DOHH2 (cell line): Measurements from ENCODE around the gene UNC79.

Experiments used
- H3F3A ChIP-seq: fragments of 200-600 bp; sonication (generic), shearing (Covaris generic); 2 replicates; pipeline ENCODE4 v1.6.0; 2016; ENCODE audit warnings: antibody characterized with exemption, mild to moderate bottlenecking; ENCODE audit not compliant: control insufficient read depth, insufficient read depth
- H3K27ac ChIP-seq: fragments of 200-600 bp; sonication (generic); 2 replicates; pipeline ENCODE4 v1.5.1; 2014; ENCODE audit warnings: low read depth, mild to moderate bottlenecking, low read length, moderate library complexity
- H3K27me3 ChIP-seq: fragments of 200-600 bp; sonication (generic); 2 replicates; pipeline ENCODE4 v1.6.1; 2014; ENCODE audit warnings: mild to moderate bottlenecking, low read length, mixed read lengths; ENCODE audit not compliant: control insufficient read depth
- H3K36me3 ChIP-seq: fragments of 200-600 bp; sonication (generic); 2 replicates; pipeline ENCODE4 v1.6.1; 2014; ENCODE audit warnings: mild to moderate bottlenecking, low read length, moderate library complexity, mixed read lengths; ENCODE audit not compliant: control insufficient read depth
- H3K4me1 ChIP-seq: fragments of 200-600 bp; sonication (generic); 2 replicates; pipeline ENCODE4 v1.6.1; 2014; ENCODE audit warnings: mild to moderate bottlenecking, low read length, mixed read lengths; ENCODE audit not compliant: control insufficient read depth
- H3K4me2 ChIP-seq: fragments of 200-600 bp; sonication (generic); 2 replicates; pipeline ENCODE4 v1.6.0; 2014; ENCODE audit warnings: mild to moderate bottlenecking, low read length, moderate library complexity
- H3K4me3 ChIP-seq: fragments of 200-600 bp; sonication (generic); 2 replicates; pipeline ENCODE4 v1.5.1; 2014; ENCODE audit warnings: mild to moderate bottlenecking, low read length, mixed read lengths
- H3K79me2 ChIP-seq: fragments of 200-600 bp; sonication (generic); 2 replicates; pipeline ENCODE4 v1.6.1; 2014; ENCODE audit warnings: mild to moderate bottlenecking, low read length, mixed read lengths; ENCODE audit not compliant: control insufficient read depth
- H3K9me2 ChIP-seq: fragments of 200-600 bp; sonication (generic); replicated peaks from 2 replicates; pipeline ENCODE4 v1.6.1; 2014; ENCODE audit warnings: mild to moderate bottlenecking, low read length, mixed read lengths; ENCODE audit not compliant: control insufficient read depth
- H3K9me3 ChIP-seq: fragments of 200-600 bp; sonication (generic); 2 replicates; pipeline ENCODE4 v1.6.1; 2014; ENCODE audit warnings: antibody characterized with exemption, low read length, mixed read lengths; ENCODE audit not compliant: control insufficient read depth, insufficient read depth
- H4K20me1 ChIP-seq: fragments of 200-600 bp; sonication (generic); 2 replicates; pipeline ENCODE4 v1.6.0; 2014; ENCODE audit warnings: low read depth, mild to moderate bottlenecking, antibody characterized with exemption, low read length, moderate library complexity; ENCODE audit not compliant: control insufficient read depth, insufficient read depth
- EZH2phosphoT487 ChIP-seq: fragments of 200-600 bp; sonication (generic); IDR thresholded peaks from 2 replicates; pipeline ENCODE4 v1.6.1; 2017; ENCODE audit warnings: borderline replicate concordance, mild to moderate bottlenecking, antibody characterized with exemption, low read length, moderate library complexity, mixed read lengths
- TF ChIP-seq, protein P1 (sequence below): fragments of 200-600 bp; sonication (generic); IDR thresholded peaks from one replicate; pipeline ENCODE4 v1.5.1; 2014; ENCODE audit warnings: antibody characterized with exemption, mild to moderate bottlenecking, low read depth, low read length; ENCODE audit not compliant: poor library complexity, severe bottlenecking

Gene UNC79

DNA sequence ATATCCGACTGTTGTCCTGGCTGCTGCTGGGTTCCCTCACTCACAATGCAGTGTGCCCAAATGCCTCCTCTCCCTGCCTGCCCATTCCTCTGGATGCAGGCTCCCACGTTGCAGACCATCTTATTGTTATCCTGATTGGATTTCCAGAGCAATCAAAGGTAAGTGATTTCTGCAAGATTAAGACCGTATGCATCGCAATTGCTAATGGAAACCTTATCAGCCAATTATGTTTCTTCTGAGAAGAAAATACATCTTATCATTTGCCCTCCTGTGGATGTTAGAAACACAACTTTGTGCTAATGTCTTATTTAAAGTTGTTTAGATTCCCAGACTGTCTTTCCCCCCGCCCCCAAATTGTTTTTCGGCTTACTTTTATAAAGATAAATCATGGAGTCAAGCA is 259.4 kb downstream of the UNC79 start:
- no peak for TF ChIP-seq EZH2phosphoT487
- TF ChIP-seq, protein P1, sequence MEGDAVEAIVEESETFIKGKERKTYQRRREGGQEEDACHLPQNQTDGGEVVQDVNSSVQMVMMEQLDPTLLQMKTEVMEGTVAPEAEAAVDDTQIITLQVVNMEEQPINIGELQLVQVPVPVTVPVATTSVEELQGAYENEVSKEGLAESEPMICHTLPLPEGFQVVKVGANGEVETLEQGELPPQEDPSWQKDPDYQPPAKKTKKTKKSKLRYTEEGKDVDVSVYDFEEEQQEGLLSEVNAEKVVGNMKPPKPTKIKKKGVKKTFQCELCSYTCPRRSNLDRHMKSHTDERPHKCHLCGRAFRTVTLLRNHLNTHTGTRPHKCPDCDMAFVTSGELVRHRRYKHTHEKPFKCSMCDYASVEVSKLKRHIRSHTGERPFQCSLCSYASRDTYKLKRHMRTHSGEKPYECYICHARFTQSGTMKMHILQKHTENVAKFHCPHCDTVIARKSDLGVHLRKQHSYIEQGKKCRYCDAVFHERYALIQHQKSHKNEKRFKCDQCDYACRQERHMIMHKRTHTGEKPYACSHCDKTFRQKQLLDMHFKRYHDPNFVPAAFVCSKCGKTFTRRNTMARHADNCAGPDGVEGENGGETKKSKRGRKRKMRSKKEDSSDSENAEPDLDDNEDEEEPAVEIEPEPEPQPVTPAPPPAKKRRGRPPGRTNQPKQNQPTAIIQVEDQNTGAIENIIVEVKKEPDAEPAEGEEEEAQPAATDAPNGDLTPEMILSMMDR, result no peak
- H3F3A ChIP-seq, result no peaks in the 10 kb centered on the region
- 0 out of 2 replicates have a peak, but pooled peaks cover 2% of the 10 kb centered on the region for H3K27me3 ChIP-seq
- H3K9me3 ChIP-seq, result no peaks in the 10 kb centered on the region
- no peak overlapping the region for H3K4me2 ChIP-seq
- no peaks in the 10 kb centered on the region for H4K20me1 ChIP-seq
- H3K36me3 ChIP-seq, result no peaks in the 10 kb centered on the region
- no peak overlapping the region for H3K4me3 ChIP-seq
- H3K4me1 ChIP-seq, result no peaks in the 10 kb centered on the region
- H3K27ac ChIP-seq, result no peak overlapping the region
- no peaks in the 10 kb centered on the region for H3K79me2 ChIP-seq
- H3K9me2 ChIP-seq, result no peaks in the 10 kb centered on the region

DNA sequence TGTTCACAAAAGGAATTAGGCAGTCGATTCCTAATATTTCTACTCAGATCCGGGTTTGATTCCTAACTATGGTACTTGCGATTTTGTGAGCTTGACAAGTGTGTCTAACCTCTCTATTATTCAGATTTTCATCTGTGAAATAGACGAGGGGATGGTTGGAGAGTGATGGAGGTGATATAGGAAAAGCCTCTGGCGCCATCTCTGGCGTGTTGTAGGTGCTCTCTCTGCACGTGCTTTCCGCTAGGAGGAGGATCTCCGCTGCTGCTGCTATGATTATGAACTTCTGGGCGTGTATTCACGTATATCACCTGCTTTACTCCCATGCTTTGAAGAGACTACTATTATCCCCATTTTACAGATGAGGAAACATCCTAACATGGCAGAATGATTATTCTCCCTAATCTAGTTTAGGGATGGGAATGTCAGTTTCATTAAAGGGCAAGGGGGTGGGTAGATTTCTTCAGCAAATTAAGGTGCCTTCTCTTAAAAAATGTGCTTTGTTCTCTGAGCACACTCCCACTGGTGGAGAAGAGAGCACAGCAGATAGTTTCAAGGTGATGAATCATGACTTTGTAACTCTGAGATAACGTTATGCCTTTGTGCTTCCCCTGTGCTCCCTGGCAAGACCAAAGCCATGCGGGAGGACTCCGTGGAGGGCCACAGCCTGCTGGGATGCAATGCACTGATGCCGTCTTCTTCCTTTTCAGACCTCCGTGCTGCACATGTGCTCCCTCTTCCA is 260.5 kb downstream of the UNC79 start:
- TF ChIP-seq, protein P1, result peak; percentile 16
- no peak for TF ChIP-seq EZH2phosphoT487
- H3K27ac ChIP-seq, result no peak overlapping the region
- H4K20me1 ChIP-seq, result no peaks in the 10 kb centered on the region
- no peaks in the 10 kb centered on the region for H3K4me1 ChIP-seq
- no peaks in the 10 kb centered on the region for H3K36me3 ChIP-seq
- H3F3A ChIP-seq, result no peaks in the 10 kb centered on the region
- no peaks in the 10 kb centered on the region for H3K9me2 ChIP-seq
- H3K4me3 ChIP-seq, result no peak overlapping the region
- 0 out of 2 replicates have a peak, but pooled peaks cover 2% of the 10 kb centered on the region for H3K27me3 ChIP-seq
- H3K4me2 ChIP-seq, result no peak overlapping the region
- no peaks in the 10 kb centered on the region for H3K9me3 ChIP-seq
- no peaks in the 10 kb centered on the region for H3K79me2 ChIP-seq

DNA sequence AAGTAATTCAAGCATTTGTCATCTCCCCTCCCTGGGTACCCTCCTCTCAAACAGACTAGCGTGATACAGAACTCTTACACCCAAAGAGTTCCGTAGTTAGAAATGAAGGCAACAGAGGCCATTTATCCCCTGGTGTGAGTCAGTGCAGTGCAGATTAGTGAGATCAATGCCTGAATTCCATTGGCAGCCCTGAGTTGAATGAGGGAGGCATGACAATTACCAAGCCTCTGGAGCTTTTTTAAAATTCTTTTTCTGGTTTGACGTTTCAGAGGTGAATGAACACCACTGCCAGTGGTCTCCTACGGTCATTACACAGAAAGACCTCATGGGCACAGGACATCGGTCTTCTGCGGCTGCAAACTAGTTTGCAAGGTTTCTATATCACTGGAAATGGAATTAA is 263.2 kb downstream of the UNC79 start:
- no peaks in the 10 kb centered on the region for H3K4me1 ChIP-seq
- H3K27me3 ChIP-seq, result no peaks in the 10 kb centered on the region
- no peaks in the 10 kb centered on the region for H3K36me3 ChIP-seq
- no peak overlapping the region for H3K4me2 ChIP-seq
- H3K9me2 ChIP-seq, result no peaks in the 10 kb centered on the region
- no peak for TF ChIP-seq EZH2phosphoT487
- TF ChIP-seq, protein P1, result no peak
- H3K79me2 ChIP-seq, result no peaks in the 10 kb centered on the region
- no peaks in the 10 kb centered on the region for H3K9me3 ChIP-seq
- H4K20me1 ChIP-seq, result no peaks in the 10 kb centered on the region
- H3K4me3 ChIP-seq, result no peak overlapping the region
- no peak overlapping the region for H3K27ac ChIP-seq
- no peaks in the 10 kb centered on the region for H3F3A ChIP-seq
